Hepatocyte (in vitro differentiated cells): Measurements from ENCODE around the gene MMRN2. TPM values are rescaled to one million over a fixed set of nuclear protein-coding genes. Genes with fewer than 3 reads are reported as not detected.

Source experiments
- DNase-seq: peaks from one replicate; pipeline ENCODE4 v3.0.0-alpha.2; 2016; ENCODE audit warnings: low spot score
- H2AFZ ChIP-seq: fragments of 200-600 bp; sonication (generic); 2 replicates; pipeline ENCODE4 v1.6.0; 2016; ENCODE audit warnings: antibody characterized with exemption, mild to moderate bottlenecking
- H3K27ac ChIP-seq: fragments of 200-600 bp; sonication (generic); 2 replicates; pipeline ENCODE4 v1.5.1; 2016; ENCODE audit warnings: mild to moderate bottlenecking
- H3K27me3 ChIP-seq: fragments of 200-600 bp; sonication (generic); 2 replicates; pipeline ENCODE4 v1.6.1; 2016
- H3K36me3 ChIP-seq: fragments of 200-600 bp; sonication (generic); replicated peaks from 2 replicates; pipeline ENCODE4 v1.5.1; 2016; ENCODE audit warnings: low read depth; ENCODE audit not compliant: insufficient read depth
- H3K4me1 ChIP-seq: fragments of 200-600 bp; sonication (generic); 2 replicates; pipeline ENCODE4 v1.5.1; 2016; ENCODE audit warnings: mild to moderate bottlenecking, moderate library complexity; ENCODE audit not compliant: insufficient read depth
- H3K4me2 ChIP-seq: fragments of 200-600 bp; sonication (generic); 2 replicates; pipeline ENCODE4 v1.6.0; 2016
- H3K4me3 ChIP-seq: fragments of 200-600 bp; sonication (generic); 2 replicates; pipeline ENCODE4 v1.5.1; 2016; ENCODE audit warnings: mild to moderate bottlenecking
- H3K79me2 ChIP-seq: fragments of 200-600 bp; sonication (generic); 2 replicates; pipeline ENCODE4 v1.6.0; 2017; ENCODE audit warnings: mild to moderate bottlenecking
- H3K9me2 ChIP-seq: fragments of 200-600 bp; sonication (generic); replicated peaks from 2 replicates; pipeline ENCODE4 v1.6.0; 2017; ENCODE audit warnings: mild to moderate bottlenecking; ENCODE audit not compliant: insufficient read depth
- H3K9me3 ChIP-seq: fragments of 200-600 bp; sonication (generic); 2 replicates; pipeline ENCODE4 v1.5.1; 2016; ENCODE audit warnings: low read depth, mild to moderate bottlenecking
- H4K20me1 ChIP-seq: fragments of 200-600 bp; sonication (generic); 2 replicates; pipeline ENCODE4 v1.6.0; 2016; ENCODE audit warnings: mild to moderate bottlenecking; ENCODE audit not compliant: insufficient read depth, poor library complexity, severe bottlenecking
- EZH2 ChIP-seq: fragments of 200-600 bp; sonication (generic); IDR thresholded peaks from 2 replicates; pipeline ENCODE4 v1.6.1; 2016; ENCODE audit warnings: antibody characterized with exemption, mild to moderate bottlenecking, borderline replicate concordance
- EZH2phosphoT487 ChIP-seq: fragments of 200-600 bp; sonication (generic); IDR thresholded peaks from one replicate; pipeline ENCODE4 v1.6.1; 2018; ENCODE audit warnings: antibody characterized with exemption, mild to moderate bottlenecking, low read depth, moderate library complexity; ENCODE audit not compliant: unreplicated experiment, severe bottlenecking
- WGBS: methylation state at CpG from one replicate; pipeline ENCODE4 v1.1.6; 2016; ENCODE audit warnings: low lambda C conversion rate; ENCODE audit errors: missing lambda C conversion rate; 5-methylcytosine and 5-hydroxymethylcytosine counted together
- polyA plus RNA-seq: library from polyadenylated mRNA; unstranded; fragments of >200 nt; fragmentation: Nextera tagmentation; extraction: Ambion mirVana; gene quantifications from 2 replicates; pipeline ENCODE4 v1.2.1, GENCODE V29; 2016
- total RNA-seq: library from RNA; depleted of rRNA; stranded (reverse); fragments of >200 nt; gene quantifications from 2 replicates; pipeline ENCODE4 v1.2.3, GENCODE V29; 2014
- TF ChIP-seq, protein P1 (sequence below): fragments of 200-600 bp; sonication (generic); IDR thresholded peaks from 2 replicates; pipeline ENCODE4 v1.5.1; 2016; ENCODE audit warnings: antibody characterized with exemption, mild to moderate bottlenecking; ENCODE audit not compliant: poor library complexity

MMRN2 gene
- total and polyA plus RNA-seq, 2 experiments from 2014 or later, result 1.9 to 2.2 TPM

- Histone ChIP-seq H3K36me3 (no peaks in the 10 kb centered on the region), H3K79me2 (no peaks in the 10 kb centered on the region), H3K4me1 (peaks cover 20% of the 10 kb centered on the region), H3K27me3 (no peaks in the 10 kb centered on the region), H3K9me3 (no peaks in the 10 kb centered on the region), H3K27ac (no peak overlapping the region), H2AFZ (no peak overlapping the region), H3K4me3 (no peak overlapping the region), H4K20me1 (no peaks in the 10 kb centered on the region), H3K4me2 (no peak overlapping the region), H3K9me2 (no peaks in the 10 kb centered on the region)
- 80% methylated on average over 37 of the region's 37 CpGs for WGBS
- peak; percentile 84 for DNase-seq
- TF ChIP-seq, protein P1, sequence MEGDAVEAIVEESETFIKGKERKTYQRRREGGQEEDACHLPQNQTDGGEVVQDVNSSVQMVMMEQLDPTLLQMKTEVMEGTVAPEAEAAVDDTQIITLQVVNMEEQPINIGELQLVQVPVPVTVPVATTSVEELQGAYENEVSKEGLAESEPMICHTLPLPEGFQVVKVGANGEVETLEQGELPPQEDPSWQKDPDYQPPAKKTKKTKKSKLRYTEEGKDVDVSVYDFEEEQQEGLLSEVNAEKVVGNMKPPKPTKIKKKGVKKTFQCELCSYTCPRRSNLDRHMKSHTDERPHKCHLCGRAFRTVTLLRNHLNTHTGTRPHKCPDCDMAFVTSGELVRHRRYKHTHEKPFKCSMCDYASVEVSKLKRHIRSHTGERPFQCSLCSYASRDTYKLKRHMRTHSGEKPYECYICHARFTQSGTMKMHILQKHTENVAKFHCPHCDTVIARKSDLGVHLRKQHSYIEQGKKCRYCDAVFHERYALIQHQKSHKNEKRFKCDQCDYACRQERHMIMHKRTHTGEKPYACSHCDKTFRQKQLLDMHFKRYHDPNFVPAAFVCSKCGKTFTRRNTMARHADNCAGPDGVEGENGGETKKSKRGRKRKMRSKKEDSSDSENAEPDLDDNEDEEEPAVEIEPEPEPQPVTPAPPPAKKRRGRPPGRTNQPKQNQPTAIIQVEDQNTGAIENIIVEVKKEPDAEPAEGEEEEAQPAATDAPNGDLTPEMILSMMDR, result peak; percentile 71
- TF ChIP-seq EZH2, result no peak
Observed at GRCh38 chr10:86960003-86960862, 2.8 kb upstream of the MMRN2 start.

DNA sequence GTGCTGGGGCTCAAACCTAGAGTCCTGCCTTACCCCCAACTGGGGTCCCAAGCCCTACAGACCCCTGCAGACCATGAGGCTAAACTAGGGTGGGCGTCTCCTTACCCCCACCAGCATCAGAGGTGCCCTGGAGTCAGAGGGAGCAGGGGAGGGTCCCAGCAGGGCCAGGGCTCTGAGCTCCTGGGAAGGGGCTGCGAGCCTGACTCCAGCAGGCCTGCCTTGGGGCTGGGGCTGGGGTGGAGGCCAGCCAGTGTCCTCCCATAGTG, 2.3 kb upstream of the MMRN2 start:
- H3K4me2 ChIP-seq, result peak overlapping the region; percentile 56
- H4K20me1 ChIP-seq, result no peaks in the 10 kb centered on the region
- H3K27ac ChIP-seq, result no peak overlapping the region
- no peak overlapping the region for H3K4me3 ChIP-seq
- WGBS, result 97% methylated on average over 2 of the region's 2 CpGs
- H3K4me1 ChIP-seq, result peaks cover 26% of the 10 kb centered on the region
- H3K79me2 ChIP-seq, result no peaks in the 10 kb centered on the region
- H2AFZ ChIP-seq, result no peak overlapping the region
- H3K9me3 ChIP-seq, result no peaks in the 10 kb centered on the region
- no peaks in the 10 kb centered on the region for H3K36me3 ChIP-seq
- TF ChIP-seq EZH2 (no peak), EZH2phosphoT487 (no peak)
- TF ChIP-seq, protein P1, result no peak
- H3K9me2 ChIP-seq, result no peaks in the 10 kb centered on the region
- H3K27me3 ChIP-seq, result no peaks in the 10 kb centered on the region
- no peak for DNase-seq

DNA sequence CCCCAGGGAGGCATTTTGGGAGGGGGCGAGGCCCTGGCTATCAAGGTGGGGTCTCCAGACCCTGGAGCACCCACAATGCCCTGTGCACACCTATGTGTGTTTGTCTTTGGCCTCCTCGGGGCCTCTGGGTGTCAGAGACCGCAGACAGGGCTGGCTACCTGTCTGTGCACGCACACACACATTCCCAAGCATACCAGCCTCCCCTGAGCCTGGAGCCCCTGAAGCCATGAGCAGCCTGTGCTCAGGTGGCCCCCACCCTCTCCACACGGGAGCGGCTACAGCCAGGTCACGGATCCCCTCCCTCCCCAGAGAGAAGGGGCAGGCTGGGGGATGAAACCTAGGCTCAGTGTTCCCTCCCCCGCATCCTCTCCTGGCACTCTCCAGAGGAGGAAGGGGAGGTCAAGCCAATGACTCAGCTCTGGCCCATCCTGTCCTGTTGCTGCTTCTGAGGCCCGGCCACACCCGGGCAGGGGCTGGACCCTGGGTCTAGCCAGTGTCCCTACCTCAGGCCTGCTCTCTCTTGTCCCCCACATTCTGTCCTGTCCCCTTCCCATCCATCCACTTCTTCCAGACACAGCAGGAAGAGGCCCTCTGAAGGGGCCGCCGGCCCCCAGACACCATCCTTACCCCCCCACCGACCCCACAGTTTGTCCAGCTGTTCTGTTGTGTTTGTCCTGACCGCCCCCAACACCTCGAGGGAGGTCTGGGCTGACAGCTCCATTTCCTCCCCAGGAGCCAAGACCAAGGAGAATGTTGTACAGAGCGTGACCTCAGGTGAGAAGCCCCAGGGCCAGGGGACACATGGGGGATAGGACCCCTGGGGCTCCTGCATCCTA, 1.7 kb upstream of the MMRN2 start:
- WGBS, result 56% methylated on average over 15 of the region's 16 CpGs
- peak; percentile 63 for DNase-seq
- H3K4me3 ChIP-seq, result no peak overlapping the region

More for the DNA sequence above, 1.7 kb upstream of the MMRN2 start:
- peak overlapping the region; percentile 37 for H3K27ac ChIP-seq
- H3K9me2 ChIP-seq, result no peaks in the 10 kb centered on the region
- no peaks in the 10 kb centered on the region for H3K27me3 ChIP-seq
- H3K4me2 ChIP-seq, result peak overlapping the region; percentile 56
- H2AFZ ChIP-seq, result no peak overlapping the region
- no peaks in the 10 kb centered on the region for H3K79me2 ChIP-seq
- H3K4me1 ChIP-seq, result peaks cover 31% of the 10 kb centered on the region
- H4K20me1 ChIP-seq, result no peaks in the 10 kb centered on the region
- H3K36me3 ChIP-seq, result no peaks in the 10 kb centered on the region
- no peaks in the 10 kb centered on the region for H3K9me3 ChIP-seq
- no peak for TF ChIP-seq EZH2
- no peak for TF ChIP-seq EZH2phosphoT487
- TF ChIP-seq, protein P1, result no peak
